EH (cell line): Measurements from ENCODE around the gene CTNNA2.
"Not testable (repeated sequence)": the region's sequence is repeated elsewhere in the genome, so short reads cannot be mapped to it uniquely, and the experiment has no call there.

ENCODE experiments used
- DNase-seq: peaks from one replicate; pipeline ENCODE4 v3.0.0-alpha.2; 2015; ENCODE audit warnings: low read depth

The CTNNA2 gene

DNA sequence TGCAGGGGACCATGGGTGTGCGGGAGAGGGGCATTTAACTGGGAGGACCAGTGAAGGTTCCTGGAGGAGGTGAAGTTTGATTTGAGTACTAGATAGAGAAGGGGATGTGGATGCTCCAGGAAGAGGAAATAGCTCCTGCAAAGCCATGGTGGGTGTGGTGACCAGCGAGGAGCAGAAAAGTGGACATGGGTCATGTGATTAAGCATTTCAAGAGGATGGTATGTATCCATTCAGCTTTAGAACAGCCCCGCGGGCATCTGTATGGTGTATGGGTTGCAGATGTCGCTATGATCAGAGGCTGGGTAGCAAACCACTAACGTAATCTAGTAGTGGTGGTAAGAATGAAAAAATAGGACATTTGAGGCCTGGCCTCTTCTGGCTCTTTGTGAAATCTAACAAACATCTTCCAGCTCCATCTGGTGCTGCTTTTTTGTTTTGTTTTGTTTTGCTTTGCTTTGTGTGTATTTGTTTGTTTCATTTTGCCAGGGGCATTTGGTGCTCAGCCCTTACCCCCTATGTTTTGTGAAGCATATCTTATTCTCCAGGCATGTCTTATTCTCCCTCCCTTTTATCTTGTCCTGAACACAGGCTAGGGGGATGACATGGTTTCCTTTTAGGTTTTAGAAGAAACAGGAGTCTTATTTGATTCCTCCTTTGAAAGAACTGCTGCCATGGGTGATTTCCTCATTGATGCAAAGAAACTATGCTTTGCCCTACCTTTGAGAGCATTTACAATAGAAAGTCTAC, 565.6 kb downstream of the CTNNA2 start:
- DNase-seq = peak; percentile 39

DNA sequence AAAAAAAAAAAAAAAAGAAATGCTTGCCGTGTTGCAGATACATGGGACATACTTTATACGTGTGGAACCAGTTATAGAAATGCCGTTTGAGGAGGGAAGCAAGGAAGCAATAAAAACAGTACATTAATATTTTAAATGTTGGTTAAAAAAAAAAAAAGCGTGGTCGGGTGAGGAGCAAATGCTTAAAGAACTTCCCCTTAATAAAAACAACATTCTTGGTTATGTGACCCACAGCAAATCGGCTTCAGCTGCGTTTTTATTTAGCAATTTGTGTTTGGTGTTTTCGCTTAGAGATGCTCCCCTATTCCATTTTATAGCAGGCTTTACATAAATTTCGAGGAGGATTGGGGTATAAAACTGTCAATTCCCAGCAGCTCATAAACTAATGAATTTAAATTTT, 568.1 kb downstream of the CTNNA2 start:
- peak; percentile 18 for DNase-seq

DNA sequence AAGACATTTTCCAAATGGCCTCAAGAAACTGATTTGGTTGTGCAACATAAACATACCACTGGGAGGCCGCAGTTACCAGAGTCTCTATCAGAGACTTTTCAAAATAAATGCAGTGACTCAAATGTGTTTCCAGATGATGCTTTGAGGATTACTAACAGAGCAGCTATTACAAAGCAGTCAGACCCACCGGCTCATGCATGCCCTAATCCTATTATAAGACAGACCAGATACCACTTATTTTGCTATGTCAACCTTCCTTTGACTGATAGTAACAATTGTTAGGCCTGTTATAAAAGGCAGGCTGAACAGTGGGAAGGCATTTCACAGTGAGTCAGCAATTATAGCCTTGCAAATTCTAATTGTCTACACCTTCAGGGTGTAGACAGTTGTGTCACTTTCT, 574.0 kb downstream of the CTNNA2 start:
- peak; percentile 90 for DNase-seq

DNA sequence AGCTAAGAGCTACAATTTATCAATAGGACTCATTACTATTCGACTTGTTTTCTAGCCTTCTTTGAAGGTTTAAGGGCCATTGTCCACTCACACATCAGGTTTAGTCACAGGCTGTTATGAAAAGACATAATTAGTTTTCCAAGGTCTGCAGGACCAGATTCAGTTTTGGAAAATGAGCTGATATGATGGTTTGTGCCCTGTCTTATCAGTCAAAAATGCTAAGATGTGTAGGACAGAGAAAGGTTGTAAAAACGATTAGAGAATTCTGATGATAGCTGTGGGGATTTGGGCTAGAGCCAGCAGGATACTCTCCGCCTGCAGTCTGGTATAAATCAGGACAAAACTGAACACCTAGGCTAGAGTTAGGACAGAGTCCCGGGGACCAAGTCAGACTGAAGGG, 578.4 kb downstream of the CTNNA2 start:
- no peak for DNase-seq

DNA sequence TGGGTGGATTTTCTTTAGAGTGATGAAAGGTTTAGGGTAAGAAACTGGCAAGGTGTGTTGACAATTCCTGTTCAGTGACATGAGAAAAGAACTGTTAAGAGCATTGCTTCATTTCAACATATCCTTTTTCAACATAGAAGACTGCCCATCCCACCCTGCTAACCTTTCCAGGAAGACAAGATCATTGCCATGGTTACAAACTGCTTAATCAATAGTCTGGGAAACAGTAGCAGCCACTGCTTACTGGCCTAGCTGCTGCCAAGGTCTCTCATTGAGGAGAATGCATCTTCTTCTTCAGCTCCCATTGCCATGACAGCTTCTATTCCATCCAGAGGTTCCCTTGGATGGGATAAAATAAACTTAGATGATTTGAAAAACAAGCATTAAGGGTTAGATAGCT, 579.6 kb downstream of the CTNNA2 start:
- DNase-seq = no peak

DNA sequence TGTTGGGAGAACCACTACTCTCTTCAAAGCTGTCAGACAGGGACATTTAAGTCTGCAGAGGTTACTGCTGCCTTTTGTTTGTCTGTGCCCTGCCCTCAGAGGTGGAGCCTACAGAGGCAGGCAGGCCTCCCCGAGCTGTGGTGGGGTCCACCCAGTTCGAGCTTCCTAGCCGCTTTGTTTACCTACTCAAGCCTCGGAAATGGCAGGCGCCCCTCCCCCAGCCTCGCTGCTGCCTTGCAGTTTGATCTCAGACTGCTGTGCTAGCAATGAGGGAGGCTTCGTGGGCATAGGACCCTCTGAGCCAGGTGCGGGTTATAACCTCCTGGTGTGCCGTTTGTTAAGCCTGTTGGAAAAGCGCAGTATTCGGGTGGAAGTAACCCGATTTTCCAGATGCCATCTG, 585.7 kb downstream of the CTNNA2 start:
- not testable (repeated sequence) for DNase-seq

DNA sequence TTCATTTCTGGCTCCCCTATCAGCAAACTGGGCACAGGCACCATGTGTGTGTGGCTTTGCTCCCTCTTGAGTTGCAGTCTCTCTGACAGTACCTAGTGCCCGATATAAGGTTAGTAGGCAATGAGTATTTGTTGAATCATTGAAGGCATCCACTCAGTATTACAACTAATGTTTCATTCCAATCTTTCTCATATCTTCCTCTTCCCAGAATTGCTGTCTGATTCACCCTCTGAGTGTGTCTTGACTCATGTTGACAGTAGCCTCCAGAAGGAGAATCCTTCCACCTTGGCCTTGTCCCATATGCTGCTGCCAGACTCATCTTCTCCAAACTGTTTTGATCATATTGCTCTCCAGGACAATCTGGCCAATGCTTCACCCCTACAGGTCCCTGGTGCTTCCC, 589.2 kb downstream of the CTNNA2 start:
- DNase-seq = peak; percentile 92

DNA sequence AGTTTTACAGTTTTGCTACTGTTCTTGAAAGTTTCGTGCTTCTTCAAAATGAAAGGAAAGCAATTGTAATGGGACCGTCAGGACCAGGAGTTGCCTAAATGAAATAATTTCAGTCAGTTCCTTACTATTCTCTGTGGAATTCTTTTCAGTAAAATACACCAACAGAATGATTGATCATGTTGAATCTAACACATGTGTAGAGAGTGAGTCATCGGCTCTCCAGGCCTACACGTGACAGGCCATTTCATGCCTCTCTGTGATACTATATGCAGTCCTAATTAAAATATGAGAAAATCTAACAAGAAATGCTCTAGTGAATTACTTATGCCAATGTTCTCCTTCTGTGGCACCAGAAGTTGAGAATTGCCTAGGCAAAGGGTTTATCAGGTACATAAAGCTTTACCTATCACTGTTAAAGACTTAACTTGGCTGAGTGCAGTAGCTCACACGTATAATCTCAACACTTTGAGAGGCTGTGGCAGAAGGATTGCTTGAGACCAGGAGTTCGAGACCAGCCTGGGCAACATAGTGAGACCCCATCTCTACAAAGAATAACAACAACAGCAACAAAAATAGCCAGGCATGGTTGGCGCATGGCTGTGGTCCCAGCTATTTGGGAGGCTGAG, 592.3 kb downstream of the CTNNA2 start:
- peak; percentile 39 for DNase-seq

DNA sequence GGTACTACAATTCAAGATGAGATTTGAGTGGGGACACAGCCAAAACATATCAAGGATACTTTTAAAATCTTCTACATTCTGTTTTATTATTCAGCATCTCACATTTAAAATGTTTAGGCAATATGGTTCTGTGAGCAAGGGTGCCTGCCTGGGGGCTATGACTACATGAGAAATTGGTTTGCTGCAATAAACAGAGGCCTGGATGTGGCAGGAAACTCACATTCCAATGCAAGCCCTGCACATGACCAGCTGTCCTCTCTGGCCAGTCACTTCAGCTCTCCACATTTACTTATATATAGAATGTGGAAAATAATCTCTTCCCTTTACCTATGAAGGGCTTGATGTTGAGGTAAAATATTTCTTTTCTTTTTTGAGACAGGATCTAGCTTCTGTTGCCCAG, 598.3 kb downstream of the CTNNA2 start:
- DNase-seq = peak; percentile 67

DNA sequence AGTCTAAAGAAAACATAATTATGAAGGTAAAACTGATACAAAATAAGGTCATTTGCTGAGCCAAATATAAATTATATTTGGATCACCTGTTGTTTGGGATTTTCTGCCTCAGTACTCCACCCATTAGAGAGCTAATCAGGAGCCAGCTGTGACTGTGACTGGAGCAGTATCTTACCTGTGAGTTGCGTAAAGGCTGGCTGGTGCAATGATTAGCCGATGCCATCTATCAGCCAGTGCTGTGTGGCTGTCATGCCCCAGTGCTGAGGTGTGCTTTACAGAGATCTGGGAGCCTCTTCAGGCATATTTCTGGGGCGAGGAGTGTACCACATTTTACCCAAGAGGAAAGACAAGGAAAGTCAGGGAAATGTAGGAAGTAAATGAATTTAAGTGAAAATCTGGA, 599.9 kb downstream of the CTNNA2 start:
- no peak for DNase-seq

DNA sequence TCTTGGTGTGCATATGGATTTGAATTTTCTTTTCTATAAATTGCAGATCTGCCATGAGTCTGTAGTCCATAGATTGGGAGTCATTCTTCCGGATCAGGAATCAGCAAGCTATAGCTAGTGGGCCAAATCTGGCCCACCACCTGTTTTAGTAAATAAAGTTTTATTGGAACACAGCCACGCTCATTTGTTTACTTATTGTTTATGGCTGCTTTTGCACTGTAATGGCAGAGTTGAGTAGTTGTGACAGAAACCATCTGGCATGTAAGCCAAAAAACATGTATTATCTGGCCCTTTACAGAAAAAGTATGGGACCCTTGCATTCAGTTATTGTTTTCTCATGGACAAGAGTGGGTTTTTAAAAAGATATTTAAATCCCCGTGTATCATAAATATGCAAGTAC, 600.5 kb downstream of the CTNNA2 start:
- DNase-seq = no peak

DNA sequence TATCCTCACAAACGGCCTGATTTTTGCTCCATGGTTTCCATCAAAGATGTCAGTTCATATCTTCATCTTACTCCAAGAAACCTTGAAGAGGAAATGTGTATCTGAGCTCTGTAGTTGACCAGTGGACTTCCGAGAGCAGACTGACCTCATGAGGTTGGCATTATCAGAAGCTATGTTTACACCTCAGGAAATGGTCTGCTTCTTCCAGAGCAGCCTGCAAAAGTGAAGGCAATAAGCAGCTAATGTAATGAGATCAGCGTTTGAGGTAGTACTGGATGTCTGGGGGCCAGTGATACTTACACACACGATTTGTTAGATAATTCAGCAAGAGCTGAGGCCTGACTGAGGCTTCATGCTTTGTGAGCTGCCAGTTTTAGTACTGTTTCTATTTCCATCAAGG, 602.0 kb downstream of the CTNNA2 start:
- DNase-seq = peak; percentile 10

DNA sequence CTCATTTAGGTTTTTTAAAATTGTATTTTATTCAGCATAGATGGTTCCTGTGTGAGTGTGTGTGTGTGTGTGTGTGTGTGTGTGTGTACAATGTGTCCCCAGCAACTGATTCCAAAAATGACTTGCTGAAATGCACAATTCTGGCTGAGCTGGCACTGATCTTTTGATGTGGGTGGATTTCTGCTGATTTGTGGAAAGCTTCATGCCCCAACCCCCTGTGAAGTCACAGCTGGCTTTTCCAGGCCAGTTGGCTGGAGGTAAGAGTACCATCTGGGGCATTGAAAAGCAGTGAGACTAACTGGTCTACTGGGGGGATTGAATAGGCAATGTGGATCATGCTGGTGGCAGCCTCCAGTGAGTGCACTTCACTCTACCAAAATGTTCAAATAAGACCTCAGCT, 604.5 kb downstream of the CTNNA2 start:
- DNase-seq = no peak

DNA sequence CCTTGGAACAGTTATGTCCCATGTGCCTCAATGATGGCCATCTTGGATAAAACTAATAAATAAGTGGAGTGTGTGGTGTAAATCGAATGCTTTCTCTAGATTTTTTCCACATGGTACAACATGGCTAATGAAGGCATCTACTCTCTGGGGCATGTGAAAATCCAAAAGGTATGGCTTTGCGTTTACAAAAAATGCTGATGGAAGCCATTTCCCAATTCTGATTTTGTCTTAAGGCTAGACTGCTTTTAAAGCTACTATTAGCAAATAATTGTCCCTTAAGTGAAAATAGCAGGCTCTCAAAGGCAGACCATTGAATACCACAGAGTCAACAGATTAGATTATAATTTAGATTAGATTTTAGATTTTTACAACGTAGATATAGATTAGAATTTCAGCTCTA, 608.0 kb downstream of the CTNNA2 start:
- no peak for DNase-seq

DNA sequence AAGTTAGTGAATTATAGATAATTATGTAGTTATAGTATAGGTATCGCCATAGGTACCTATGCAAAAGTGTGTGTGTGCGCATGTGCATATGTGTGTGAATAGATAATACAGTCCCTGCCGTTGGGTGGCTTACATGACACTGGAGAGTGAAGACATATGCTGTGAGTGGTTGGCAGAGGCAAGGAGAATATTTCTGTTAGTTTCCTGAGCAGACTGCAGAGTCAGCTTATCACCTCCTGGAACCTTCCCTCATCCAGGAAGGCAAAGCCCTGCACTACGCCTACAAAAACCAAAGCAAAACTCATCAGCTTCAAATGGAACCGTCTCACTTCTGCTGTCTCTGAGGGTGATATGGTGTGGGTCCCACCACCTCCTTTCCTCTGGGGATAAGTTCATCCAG, 609.8 kb downstream of the CTNNA2 start:
- no peak for DNase-seq

DNA sequence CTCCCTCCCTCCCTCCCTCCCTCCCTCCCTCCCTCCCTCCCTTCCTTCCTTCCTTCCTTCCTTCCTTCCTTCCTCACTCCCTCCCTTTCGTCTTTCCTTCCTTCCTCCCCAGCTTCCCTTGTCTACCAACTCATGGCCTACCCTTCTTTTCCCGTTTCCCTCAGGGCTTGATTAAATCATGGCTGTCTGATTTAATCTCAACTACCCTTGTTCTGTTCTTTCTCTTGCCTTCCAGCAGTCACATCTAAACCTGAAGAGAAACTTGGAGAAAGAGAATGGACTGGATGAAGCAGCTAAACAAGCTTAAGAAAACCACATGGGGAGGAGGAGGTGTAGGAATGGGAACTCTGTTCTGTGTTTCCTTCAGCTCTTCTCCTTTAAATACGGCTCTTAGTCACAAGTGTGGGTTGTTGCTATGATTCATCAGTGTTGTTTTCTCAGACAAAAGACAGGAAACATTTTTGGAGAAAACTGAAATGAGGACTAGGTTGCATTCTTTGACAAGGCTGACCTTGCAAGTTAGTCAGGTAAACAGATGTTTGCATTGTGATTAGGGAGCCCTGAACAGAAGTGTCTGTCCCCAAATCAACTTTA, 613.8 kb downstream of the CTNNA2 start:
- peak; percentile 46 for DNase-seq

DNA sequence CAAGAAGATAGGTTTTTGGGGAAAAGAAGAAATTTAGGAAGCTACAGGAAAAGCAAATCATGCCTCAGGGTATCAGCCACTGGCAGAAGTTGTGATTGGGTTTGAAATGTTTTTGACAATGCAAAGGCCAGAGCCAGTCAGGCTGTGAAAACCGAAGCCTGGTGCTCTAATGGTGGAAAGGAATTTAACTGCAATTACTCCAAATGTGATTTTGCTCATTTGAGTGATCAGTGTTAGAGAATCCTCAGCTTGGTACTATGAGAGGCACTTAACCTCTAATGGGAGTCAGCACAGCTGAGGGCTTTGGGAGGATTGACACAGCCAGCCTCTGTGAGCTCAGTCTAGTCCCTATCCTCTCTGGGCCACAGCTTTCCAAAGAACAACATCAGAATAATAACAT, 615.2 kb downstream of the CTNNA2 start:
- DNase-seq = no peak

DNA sequence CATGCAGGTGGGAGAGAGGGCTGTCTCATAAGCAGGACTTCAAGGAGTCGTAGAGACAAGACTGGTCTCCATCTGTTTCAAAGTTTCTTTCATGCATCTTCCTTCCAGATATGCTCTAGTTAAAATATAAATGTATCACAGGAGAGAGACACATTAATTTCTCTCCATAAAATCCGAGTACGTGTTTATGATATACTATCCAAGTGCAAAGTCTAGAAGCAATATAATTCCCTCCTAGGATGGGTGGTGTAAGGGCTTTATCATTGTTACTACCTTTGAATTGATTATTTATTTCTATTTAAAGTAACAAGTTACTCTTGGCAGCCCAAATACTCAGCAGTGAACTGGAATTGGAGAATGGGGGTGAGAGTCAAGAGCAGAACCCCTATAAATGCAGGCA, 619.4 kb downstream of the CTNNA2 start:
- no peak for DNase-seq

DNA sequence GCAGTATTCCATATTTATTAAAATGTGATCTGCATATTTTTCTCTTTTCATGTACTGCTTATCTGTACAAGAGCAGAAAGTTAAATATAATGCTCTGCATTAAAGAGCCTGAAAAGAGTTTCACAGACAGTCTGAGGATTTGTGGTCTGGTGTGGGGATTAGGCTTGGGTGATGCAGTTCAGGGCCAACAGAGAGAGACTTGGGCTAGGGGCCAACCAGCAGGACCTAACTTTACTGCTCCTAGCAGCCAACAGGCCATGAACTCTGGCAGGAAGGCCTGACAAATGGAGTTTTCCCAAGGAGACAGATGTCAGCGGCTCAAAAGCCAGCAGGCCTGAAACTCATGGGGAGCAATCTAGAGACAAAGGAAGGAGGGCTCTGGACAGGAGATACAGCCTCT, 622.1 kb downstream of the CTNNA2 start:
- no peak for DNase-seq

DNA sequence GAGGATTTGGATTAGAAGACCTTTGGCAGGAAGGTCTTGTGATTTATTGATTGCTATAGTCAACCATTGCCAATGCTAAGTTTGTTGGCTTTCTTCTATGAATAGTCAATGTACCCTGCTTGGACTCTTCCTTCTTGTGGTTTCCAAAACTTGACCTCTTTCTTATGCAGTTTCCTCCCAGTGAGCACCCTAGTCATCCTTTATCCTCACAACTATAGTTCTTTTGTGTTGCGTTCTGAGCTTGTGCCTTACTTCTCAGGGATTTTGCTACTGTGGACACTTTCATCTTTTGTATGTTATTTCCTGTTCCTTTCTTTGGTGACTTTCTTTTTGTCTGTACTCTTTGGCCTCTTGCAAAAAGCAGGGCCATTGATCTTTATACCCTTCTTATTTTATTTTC, 623.5 kb downstream of the CTNNA2 start:
- DNase-seq = no peak

DNA sequence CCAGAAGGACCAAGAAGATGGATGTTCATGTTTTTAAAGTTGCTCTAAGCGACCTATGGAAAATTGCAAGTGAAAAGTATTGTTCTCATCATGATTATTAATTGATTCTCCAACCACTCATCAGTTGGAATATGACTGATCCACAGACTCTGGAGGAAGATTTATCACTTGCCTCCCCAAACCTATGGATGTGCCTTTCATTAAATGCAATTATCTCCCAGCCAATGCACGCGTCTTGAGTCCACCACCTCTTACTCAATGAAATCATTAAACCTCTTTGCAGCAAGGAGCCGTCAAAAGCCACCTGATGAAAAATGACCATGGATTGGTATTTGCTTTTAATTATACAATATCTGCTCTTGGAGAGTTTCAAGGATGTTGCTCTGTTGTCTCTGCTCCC, 626.1 kb downstream of the CTNNA2 start:
- no peak for DNase-seq

DNA sequence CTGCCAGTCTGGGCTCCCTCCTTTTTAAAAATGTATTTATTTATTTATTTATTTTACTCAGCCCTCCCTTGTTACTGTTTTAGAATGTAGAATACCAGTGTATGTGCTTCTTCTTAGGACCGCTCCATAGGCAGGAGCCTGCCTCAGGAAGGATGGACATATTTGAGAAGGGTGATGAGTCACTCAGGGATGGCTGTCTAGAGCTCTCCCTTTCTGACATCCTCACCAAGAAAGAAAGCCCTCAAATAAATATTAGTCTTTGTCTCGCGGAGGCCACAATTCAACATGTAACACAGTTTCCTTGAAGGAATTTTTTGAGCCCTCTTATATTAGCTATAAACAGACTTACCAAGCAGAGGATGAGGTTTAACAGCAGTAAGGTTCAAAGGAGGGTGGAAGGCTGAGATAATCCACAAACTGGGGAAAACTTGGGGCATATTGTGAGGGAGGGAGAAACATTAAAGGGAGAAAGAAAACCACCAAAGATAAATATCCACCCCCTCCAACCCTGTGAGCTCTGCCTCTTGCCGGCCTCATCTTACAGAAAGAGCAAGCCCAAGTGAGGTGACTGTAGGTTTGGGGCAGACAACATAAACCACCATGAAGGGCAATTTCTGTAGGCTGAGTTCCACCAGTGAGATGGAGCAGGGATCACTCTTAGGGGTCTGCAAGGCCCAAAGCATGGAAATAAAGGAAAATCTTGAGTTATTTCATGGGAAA, 628.3 kb downstream of the CTNNA2 start:
- DNase-seq = no peak

DNA sequence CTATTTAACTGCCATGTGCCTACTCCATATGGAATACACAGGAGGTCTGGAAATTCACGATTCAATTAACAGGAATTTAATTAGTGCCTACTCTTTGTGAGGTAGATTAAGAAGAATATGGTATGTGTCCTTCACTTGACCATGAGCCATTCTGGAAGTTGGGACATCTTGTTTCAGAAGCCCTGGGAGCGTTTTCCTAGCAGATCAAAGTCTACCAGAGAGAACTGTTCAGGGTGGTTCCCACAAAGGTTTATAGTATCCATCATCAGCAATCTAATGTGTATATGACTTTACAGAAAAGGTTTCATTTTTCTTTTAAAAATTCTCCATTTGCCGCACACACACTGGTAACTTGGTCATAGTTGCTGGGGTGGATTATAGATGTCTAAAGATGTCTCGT, 632.6 kb downstream of the CTNNA2 start:
- DNase-seq = no peak
